Caco-2 (cell line): ENCODE data around the gene DPCD. TPM values are rescaled to one million over a fixed set of nuclear protein-coding genes. Genes with fewer than 3 reads are reported as not detected.

Experiments
- BruUV-seq: library from RNA; stranded (reverse); fragments of 400-500 nt; replicated peaks from 2 replicates; lab custom pipeline; 2021; lab: Mats Ljungman, UMichigan
- CTCF ChIA-PET: fragments of 300-600 bp; sonication (Branson Sonifier 250); formaldehyde crosslinking; loops from one replicate; lab custom pipeline; 2022; ENCODE audit warnings: antibody characterized with exemption; lab: Charles Lee
- POLR2A ChIA-PET: fragments of 300-600 bp; sonication (Branson Sonifier 250); formaldehyde crosslinking; loops from one replicate; lab custom pipeline; 2022; ENCODE audit warnings: antibody characterized with exemption; lab: Charles Lee
- DNase-seq, 2 experiments: peaks; one replicate each; pipeline versions ENCODE4 v3.0.0 to v3.0.0-alpha.2; 2020 to 2022
- H3K27me3 ChIP-seq: replicated peaks from 2 replicates; pipeline ENCODE4 v1.6.0; 2011; ENCODE audit warnings: low read length; ENCODE audit not compliant: control insufficient read depth, insufficient read depth
- H3K36me3 ChIP-seq: 2 replicates; pipeline ENCODE4 v1.5.1; 2011; ENCODE audit warnings: low read length; ENCODE audit not compliant: control insufficient read depth, insufficient read depth
- H3K4me1 ChIP-seq: fragments of 250-450 bp; sonication (Bioruptor Pico); 2 replicates; pipeline ENCODE4 v1.5.1; 2020; ENCODE audit warnings: mild to moderate bottlenecking
- H3K4me3 ChIP-seq: 2 replicates; pipeline ENCODE4 v1.5.1; 2011; ENCODE audit warnings: low read depth, mild to moderate bottlenecking, control low read depth, low read length
- H3K9me3 ChIP-seq: fragments of 250-450 bp; sonication (Bioruptor Pico); 2 replicates; pipeline ENCODE4 v1.5.1; 2020; ENCODE audit warnings: mild to moderate bottlenecking, moderate library complexity
- H3K27ac Mint-ChIP-seq: one replicate; pipeline ENCODE4 v1.8.0; 2022; ENCODE audit warnings: mixed read lengths; ENCODE audit not compliant: unreplicated experiment
- H3K27me3 Mint-ChIP-seq: one replicate; pipeline ENCODE4 v1.8.0; 2022; ENCODE audit warnings: mixed read lengths; ENCODE audit not compliant: insufficient read depth, unreplicated experiment
- H3K36me3 Mint-ChIP-seq: one replicate; pipeline ENCODE4 v1.8.0; 2022; ENCODE audit warnings: mild to moderate bottlenecking, mixed read lengths; ENCODE audit not compliant: insufficient read depth, unreplicated experiment
- H3K4me1 Mint-ChIP-seq: one replicate; pipeline ENCODE4 v1.8.0; 2022; ENCODE audit warnings: low read depth, mixed read lengths; ENCODE audit not compliant: unreplicated experiment
- H3K4me3 Mint-ChIP-seq: one replicate; pipeline ENCODE4 v1.8.0; 2022; ENCODE audit warnings: mild to moderate bottlenecking, moderate library complexity, mixed read lengths; ENCODE audit not compliant: unreplicated experiment
- H3K9me3 Mint-ChIP-seq: one replicate; pipeline ENCODE4 v1.8.0; 2022; ENCODE audit warnings: mixed read lengths; ENCODE audit not compliant: unreplicated experiment
- CTCF ChIP-seq, 2 experiments: fragments of 200-600 bp in 1 of 2; IDR thresholded peaks; 1 replicate in 1 of 2; 2 replicates in 1 of 2; pipeline versions ENCODE4 v1.5.1 to v1.8.0; 2011 to 2022; ENCODE audit warnings: antibody characterized with exemption in 1 of 2, control low read depth in 1 of 2, inconsistent platforms in 1 of 2, low read depth in 1 of 2, low read length in 1 of 2, mild to moderate bottlenecking in 1 of 2, moderate library complexity in 1 of 2; ENCODE audit not compliant: insufficient read depth in 1 of 2, severe bottlenecking in 1 of 2, unreplicated experiment in 1 of 2
- intact Hi-C: fragments of 100-400 bp; cut with micrococcal nuclease; formaldehyde crosslinking; loops from one replicate; pipeline ENCODE4 v1.10.0; 2022; ENCODE audit not compliant: unreplicated experiment
- total RNA-seq: library from RNA; stranded (reverse); gene quantifications from 2 replicates; pipeline ENCODE4 v1.2.3, GENCODE V29; 2022

DPCD gene
- total RNA-seq, 1 experiment from 2014 or later, result 13.1 TPM

DNA sequence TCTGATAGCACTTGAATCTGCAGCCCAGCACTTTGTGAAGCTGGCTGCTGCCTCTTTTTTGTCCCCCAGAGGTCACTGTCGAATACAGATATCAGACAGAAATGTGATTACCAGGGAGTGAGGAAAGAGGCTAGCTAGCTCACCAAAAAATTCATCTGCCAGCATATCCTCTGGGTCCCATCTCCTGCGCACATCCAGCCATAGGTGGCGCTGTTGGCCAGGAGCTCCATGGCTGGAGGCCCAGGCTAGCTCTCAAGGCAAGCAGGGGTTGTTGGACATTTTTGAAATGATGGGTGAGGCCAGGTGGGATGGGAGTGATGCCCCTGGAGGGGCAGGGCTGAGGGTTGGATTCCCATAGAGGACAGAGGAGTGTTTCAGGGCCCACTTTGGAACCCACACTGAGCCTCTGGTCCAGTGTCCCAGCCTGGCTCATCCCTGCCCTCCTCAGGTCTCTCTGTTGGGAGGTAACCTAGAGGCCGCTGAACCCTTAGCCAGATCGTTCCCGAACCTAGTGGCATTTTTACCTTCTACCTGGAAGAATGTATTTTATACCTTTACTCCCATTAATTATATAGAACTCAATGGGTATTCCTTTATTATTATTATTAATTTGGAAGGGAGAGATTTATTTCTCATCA is 14.8 kb downstream of the DPCD start:
- no peak overlapping the region for H3K27ac Mint-ChIP-seq
- peak; percentile 91 to 94 for TF ChIP-seq CTCF (IDR thresholded peaks at IDR 0.05; ENCODE audit: insufficient read depth in 1 of 2, low read depth in 1 of 2, low read length in 1 of 2, severe bottlenecking in 1 of 2, unreplicated experiment in 1 of 2)
- DNase-seq, result peak; percentile 82 to 90
- Histone ChIP-seq H3K27me3 (no peaks in the 10 kb centered on the region), H3K4me1 (no peaks in the 10 kb centered on the region), H3K9me3 (no peaks in the 10 kb centered on the region), H3K36me3 (peaks cover 1% of the 10 kb centered on the region; the same call in 1 of the 2 replicates), H3K4me3 (no peak overlapping the region)
- no TSS peak for BruUV-seq
- peaks cover 8% of the 10 kb centered on the region for H3K4me1 Mint-ChIP-seq
- H3K36me3 Mint-ChIP-seq, result peaks cover 6% of the 10 kb centered on the region
- H3K27me3 Mint-ChIP-seq, result no peaks in the 10 kb centered on the region
- no peaks in the 10 kb centered on the region for H3K9me3 Mint-ChIP-seq
- ChIA-PET POLR2A (interaction anchor here (1.1 kb wide), 2 partner anchors 15 to 180 kb away, joined by 4 to 6 read pairs; partner anchors contain the start of genes DPCD, NPM3 and POLL), CTCF (interaction anchor here (0.5 to 3.7 kb wide), 34 partner anchors 8 to 1298 kb away, joined by 3 to 126 read pairs (median 4); partner anchors contain the start of genes BTRC, DPCD, NPM3 and OGA)
- intact Hi-C loops, result loop anchor here (1.0 to 2.0 kb wide), 3 partner anchors 178 to 470 kb away; no protein-coding TSS in a partner anchor
- H3K4me3 Mint-ChIP-seq, result no peak overlapping the region

DNA sequence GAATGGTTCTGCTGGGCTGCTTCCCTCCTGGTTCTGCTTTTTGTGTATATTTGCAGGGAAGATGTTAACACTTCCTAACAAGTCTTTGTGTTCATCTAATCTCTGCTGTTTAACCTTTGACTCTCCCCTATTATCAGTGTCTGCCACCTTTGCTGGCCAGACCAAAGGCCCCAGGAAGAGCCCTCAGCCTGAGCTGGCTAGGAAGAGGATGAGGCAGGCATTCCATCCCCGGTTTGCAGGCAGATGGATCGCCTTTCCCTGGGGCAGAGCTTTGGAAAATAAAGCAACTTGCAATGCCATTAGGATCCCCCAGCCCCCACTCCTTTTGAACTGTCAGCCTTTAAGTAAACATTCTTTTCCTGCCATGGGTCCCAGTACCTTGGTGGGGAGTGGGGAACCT is 19.0 kb downstream of the DPCD start:
- no peaks in the 10 kb centered on the region for H3K4me1 ChIP-seq
- POLR2A ChIA-PET, result interaction anchor here (0.6 kb wide), 1 partner anchor 34 kb away, joined by 4 read pairs; no protein-coding TSS in a partner anchor
- Mint-ChIP-seq H3K4me3 (no peak overlapping the region), H3K36me3 (peaks cover 6% of the 10 kb centered on the region), H3K4me1 (peaks cover 8% of the 10 kb centered on the region), H3K27me3 (no peaks in the 10 kb centered on the region), H3K9me3 (no peaks in the 10 kb centered on the region), H3K27ac (no peak overlapping the region)
- H3K4me3 ChIP-seq, result no peak overlapping the region
- H3K9me3 ChIP-seq, result no peaks in the 10 kb centered on the region
- no peaks in the 10 kb centered on the region for H3K27me3 ChIP-seq
- CTCF ChIA-PET, result interaction anchor here (0.7 kb wide), 1 partner anchor 176 kb away, joined by 3 read pairs; the partner anchor contains the start of gene NPM3
- no peak for TF ChIP-seq CTCF (IDR thresholded peaks at IDR 0.05; ENCODE audit: insufficient read depth in 1 of 2, low read depth in 1 of 2, low read length in 1 of 2, severe bottlenecking in 1 of 2, unreplicated experiment in 1 of 2)
- no peak for DNase-seq
- intact Hi-C loops, result no loop called here
- H3K36me3 ChIP-seq, result peaks cover 1% of the 10 kb centered on the region; the same call in 1 of the 2 replicates
- no TSS peak for BruUV-seq

DNA sequence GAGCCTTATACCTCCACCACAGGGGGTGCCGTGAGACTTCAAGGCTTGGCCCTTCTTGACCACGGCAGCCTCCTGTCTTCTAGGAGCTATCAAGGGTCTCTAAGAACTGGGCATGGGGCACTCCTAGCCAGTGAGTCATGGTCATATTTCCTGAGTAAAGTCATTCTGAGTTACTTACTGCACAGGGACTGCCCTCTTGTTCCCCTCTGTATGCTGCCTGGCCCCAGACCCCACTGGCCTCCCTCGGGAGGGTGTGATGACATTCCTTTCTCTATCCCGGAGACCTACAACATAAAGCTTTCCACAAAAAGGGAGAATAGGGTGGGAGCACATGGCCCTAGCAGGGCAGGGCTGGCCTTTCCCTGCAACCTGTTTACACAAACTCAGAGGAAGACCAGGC is 21.4 kb downstream of the DPCD start:
- POLR2A ChIA-PET, result no interaction called here
- H3K4me1 Mint-ChIP-seq, result peaks cover 8% of the 10 kb centered on the region

More for the DNA sequence above, 21.4 kb downstream of the DPCD start:
- TF ChIP-seq CTCF (IDR thresholded peaks at IDR 0.05; ENCODE audit: insufficient read depth in 1 of 2, low read depth in 1 of 2, low read length in 1 of 2, severe bottlenecking in 1 of 2, unreplicated experiment in 1 of 2), result no peak
- Mint-ChIP-seq H3K27ac (no peak overlapping the region), H3K4me3 (no peak overlapping the region), H3K27me3 (no peaks in the 10 kb centered on the region), H3K36me3 (peaks cover 6% of the 10 kb centered on the region), H3K9me3 (no peaks in the 10 kb centered on the region)
- Histone ChIP-seq H3K4me1 (no peaks in the 10 kb centered on the region), H3K27me3 (no peaks in the 10 kb centered on the region), H3K4me3 (no peak overlapping the region), H3K9me3 (no peaks in the 10 kb centered on the region), H3K36me3 (peaks cover 1% of the 10 kb centered on the region; the same call in 1 of the 2 replicates)
- DNase-seq, result no peak
- intact Hi-C loops, result no loop called here
- CTCF ChIA-PET, result interaction anchor here (0.6 kb wide), 1 partner anchor 303 kb away, joined by 5 read pairs; no protein-coding TSS in a partner anchor
- BruUV-seq, result no TSS peak
